Measurements from ENCODE around the gene PLEKHG4B.

DNA sequence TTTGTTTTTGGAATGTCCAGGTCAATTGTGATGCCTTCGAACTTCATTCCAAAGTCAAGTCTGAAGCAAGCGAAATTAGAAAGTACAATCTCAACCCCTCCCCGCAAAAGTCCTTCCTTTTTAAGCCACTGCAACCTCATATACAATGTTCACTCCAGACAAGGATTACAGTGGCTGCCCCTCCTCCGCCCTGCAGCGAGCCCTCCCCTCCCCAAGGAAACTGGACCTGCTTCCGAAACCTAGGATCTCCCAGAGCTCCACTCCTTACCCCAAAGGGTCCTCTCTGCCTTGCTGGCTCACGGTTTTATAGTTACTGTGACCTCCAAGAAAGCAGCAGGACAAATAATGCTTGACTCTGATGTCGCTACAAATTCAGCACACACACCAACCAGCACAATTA lies 109.7 kb downstream of the PLEKHG4B start:
- TF ChIP-seq, protein P1, sequence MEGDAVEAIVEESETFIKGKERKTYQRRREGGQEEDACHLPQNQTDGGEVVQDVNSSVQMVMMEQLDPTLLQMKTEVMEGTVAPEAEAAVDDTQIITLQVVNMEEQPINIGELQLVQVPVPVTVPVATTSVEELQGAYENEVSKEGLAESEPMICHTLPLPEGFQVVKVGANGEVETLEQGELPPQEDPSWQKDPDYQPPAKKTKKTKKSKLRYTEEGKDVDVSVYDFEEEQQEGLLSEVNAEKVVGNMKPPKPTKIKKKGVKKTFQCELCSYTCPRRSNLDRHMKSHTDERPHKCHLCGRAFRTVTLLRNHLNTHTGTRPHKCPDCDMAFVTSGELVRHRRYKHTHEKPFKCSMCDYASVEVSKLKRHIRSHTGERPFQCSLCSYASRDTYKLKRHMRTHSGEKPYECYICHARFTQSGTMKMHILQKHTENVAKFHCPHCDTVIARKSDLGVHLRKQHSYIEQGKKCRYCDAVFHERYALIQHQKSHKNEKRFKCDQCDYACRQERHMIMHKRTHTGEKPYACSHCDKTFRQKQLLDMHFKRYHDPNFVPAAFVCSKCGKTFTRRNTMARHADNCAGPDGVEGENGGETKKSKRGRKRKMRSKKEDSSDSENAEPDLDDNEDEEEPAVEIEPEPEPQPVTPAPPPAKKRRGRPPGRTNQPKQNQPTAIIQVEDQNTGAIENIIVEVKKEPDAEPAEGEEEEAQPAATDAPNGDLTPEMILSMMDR (IDR thresholded peaks at IDR 0.05; ENCODE audit: low read depth, low read length, missing input control): no peak
- TF ChIP-seq YY1 (IDR thresholded peaks at IDR 0.05): no peak
- TF ChIP-seq SP1 (IDR thresholded peaks at IDR 0.05): no peak
- no peak for TF ChIP-seq GABPA (IDR thresholded peaks at IDR 0.05 in 1 of 2, conservative IDR thresholded peaks at IDR 0.05 in 1 of 2)
- no peak for TF ChIP-seq RAD21 (IDR thresholded peaks at IDR 0.05)
- no peak for TF ChIP-seq TAF1 (conservative IDR thresholded peaks at IDR 0.05)
- TF ChIP-seq, protein P2, sequence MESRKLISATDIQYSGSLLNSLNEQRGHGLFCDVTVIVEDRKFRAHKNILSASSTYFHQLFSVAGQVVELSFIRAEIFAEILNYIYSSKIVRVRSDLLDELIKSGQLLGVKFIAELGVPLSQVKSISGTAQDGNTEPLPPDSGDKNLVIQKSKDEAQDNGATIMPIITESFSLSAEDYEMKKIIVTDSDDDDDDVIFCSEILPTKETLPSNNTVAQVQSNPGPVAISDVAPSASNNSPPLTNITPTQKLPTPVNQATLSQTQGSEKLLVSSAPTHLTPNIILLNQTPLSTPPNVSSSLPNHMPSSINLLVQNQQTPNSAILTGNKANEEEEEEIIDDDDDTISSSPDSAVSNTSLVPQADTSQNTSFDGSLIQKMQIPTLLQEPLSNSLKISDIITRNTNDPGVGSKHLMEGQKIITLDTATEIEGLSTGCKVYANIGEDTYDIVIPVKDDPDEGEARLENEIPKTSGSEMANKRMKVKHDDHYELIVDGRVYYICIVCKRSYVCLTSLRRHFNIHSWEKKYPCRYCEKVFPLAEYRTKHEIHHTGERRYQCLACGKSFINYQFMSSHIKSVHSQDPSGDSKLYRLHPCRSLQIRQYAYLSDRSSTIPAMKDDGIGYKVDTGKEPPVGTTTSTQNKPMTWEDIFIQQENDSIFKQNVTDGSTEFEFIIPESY (IDR thresholded peaks at IDR 0.05): no peak
- no peak for TF ChIP-seq JUND (IDR thresholded peaks at IDR 0.05)
- no peak for TF ChIP-seq EGR1 (IDR thresholded peaks at IDR 0.05; ENCODE audit: low read depth in 2 of 2)
- TF ChIP-seq, protein P3, sequence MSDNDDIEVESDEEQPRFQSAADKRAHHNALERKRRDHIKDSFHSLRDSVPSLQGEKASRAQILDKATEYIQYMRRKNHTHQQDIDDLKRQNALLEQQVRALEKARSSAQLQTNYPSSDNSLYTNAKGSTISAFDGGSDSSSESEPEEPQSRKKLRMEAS (IDR thresholded peaks at IDR 0.05): no peak
- no peak for TF ChIP-seq HNF4G (IDR thresholded peaks at IDR 0.05)
